Measurements from ENCODE around the gene AFMID. TPM values are rescaled to one million over a fixed set of nuclear protein-coding genes. Genes with fewer than 3 reads are reported as not detected.
A peak's percentile ranks its signal among the peaks of the same experiment; 100 is the strongest.

Gene AFMID
- total and polyA plus RNA-seq, 9 of the 15 experiments (the other 6 are each of a cell fraction or from before 2014, with no cell fraction given) = 62.1 to 188 (median 74.4) TPM

DNA sequence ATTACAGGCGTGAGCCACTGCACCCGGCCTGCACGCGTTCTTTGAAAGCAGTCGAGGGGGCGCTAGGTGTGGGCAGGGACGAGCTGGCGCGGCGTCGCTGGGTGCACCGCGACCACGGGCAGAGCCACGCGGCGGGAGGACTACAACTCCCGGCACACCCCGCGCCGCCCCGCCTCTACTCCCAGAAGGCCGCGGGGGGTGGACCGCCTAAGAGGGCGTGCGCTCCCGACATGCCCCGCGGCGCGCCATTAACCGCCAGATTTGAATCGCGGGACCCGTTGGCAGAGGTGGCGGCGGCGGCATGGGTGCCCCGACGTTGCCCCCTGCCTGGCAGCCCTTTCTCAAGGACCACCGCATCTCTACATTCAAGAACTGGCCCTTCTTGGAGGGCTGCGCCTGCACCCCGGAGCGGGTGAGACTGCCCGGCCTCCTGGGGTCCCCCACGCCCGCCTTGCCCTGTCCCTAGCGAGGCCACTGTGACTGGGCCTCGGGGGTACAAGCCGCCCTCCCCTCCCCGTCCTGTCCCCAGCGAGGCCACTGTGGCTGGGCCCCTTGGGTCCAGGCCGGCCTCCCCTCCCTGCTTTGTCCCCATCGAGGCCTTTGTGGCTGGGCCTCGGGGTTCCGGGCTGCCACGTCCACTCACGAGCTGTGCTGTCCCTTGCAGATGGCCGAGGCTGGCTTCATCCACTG is 27.0 kb downstream of the AFMID start, which contains the start of gene BIRC5 (continued):
- TF ChIP-seq SIN3A (IDR thresholded peaks at IDR 0.05; ENCODE audit: borderline replicate concordance in 2 of 2, control insufficient read depth in 1 of 2, low read depth in 2 of 2, low read length in 2 of 2) = peak; percentile 97 to 98
- no peak for TF ChIP-seq HEY1 (CRISPR knock-in tag; IDR thresholded peaks at IDR 0.05; ENCODE audit: borderline replicate concordance)
- TF ChIP-seq, protein P1, sequence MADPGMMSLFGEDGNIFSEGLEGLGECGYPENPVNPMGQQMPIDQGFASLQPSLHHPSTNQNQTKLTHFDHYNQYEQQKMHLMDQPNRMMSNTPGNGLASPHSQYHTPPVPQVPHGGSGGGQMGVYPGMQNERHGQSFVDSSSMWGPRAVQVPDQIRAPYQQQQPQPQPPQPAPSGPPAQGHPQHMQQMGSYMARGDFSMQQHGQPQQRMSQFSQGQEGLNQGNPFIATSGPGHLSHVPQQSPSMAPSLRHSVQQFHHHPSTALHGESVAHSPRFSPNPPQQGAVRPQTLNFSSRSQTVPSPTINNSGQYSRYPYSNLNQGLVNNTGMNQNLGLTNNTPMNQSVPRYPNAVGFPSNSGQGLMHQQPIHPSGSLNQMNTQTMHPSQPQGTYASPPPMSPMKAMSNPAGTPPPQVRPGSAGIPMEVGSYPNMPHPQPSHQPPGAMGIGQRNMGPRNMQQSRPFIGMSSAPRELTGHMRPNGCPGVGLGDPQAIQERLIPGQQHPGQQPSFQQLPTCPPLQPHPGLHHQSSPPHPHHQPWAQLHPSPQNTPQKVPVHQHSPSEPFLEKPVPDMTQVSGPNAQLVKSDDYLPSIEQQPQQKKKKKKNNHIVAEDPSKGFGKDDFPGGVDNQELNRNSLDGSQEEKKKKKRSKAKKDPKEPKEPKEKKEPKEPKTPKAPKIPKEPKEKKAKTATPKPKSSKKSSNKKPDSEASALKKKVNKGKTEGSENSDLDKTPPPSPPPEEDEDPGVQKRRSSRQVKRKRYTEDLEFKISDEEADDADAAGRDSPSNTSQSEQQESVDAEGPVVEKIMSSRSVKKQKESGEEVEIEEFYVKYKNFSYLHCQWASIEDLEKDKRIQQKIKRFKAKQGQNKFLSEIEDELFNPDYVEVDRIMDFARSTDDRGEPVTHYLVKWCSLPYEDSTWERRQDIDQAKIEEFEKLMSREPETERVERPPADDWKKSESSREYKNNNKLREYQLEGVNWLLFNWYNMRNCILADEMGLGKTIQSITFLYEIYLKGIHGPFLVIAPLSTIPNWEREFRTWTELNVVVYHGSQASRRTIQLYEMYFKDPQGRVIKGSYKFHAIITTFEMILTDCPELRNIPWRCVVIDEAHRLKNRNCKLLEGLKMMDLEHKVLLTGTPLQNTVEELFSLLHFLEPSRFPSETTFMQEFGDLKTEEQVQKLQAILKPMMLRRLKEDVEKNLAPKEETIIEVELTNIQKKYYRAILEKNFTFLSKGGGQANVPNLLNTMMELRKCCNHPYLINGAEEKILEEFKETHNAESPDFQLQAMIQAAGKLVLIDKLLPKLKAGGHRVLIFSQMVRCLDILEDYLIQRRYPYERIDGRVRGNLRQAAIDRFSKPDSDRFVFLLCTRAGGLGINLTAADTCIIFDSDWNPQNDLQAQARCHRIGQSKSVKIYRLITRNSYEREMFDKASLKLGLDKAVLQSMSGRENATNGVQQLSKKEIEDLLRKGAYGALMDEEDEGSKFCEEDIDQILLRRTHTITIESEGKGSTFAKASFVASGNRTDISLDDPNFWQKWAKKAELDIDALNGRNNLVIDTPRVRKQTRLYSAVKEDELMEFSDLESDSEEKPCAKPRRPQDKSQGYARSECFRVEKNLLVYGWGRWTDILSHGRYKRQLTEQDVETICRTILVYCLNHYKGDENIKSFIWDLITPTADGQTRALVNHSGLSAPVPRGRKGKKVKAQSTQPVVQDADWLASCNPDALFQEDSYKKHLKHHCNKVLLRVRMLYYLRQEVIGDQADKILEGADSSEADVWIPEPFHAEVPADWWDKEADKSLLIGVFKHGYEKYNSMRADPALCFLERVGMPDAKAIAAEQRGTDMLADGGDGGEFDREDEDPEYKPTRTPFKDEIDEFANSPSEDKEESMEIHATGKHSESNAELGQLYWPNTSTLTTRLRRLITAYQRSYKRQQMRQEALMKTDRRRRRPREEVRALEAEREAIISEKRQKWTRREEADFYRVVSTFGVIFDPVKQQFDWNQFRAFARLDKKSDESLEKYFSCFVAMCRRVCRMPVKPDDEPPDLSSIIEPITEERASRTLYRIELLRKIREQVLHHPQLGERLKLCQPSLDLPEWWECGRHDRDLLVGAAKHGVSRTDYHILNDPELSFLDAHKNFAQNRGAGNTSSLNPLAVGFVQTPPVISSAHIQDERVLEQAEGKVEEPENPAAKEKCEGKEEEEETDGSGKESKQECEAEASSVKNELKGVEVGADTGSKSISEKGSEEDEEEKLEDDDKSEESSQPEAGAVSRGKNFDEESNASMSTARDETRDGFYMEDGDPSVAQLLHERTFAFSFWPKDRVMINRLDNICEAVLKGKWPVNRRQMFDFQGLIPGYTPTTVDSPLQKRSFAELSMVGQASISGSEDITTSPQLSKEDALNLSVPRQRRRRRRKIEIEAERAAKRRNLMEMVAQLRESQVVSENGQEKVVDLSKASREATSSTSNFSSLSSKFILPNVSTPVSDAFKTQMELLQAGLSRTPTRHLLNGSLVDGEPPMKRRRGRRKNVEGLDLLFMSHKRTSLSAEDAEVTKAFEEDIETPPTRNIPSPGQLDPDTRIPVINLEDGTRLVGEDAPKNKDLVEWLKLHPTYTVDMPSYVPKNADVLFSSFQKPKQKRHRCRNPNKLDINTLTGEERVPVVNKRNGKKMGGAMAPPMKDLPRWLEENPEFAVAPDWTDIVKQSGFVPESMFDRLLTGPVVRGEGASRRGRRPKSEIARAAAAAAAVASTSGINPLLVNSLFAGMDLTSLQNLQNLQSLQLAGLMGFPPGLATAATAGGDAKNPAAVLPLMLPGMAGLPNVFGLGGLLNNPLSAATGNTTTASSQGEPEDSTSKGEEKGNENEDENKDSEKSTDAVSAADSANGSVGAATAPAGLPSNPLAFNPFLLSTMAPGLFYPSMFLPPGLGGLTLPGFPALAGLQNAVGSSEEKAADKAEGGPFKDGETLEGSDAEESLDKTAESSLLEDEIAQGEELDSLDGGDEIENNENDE (IDR thresholded peaks at IDR 0.05; ENCODE audit: low read depth, low read length) = no peak
- peak; percentile 84 for TF ChIP-seq POLR2A (conservative IDR thresholded peaks at IDR 0.05)
- no peak for TF ChIP-seq ZSCAN29 (IDR thresholded peaks at IDR 0.05)
- TF ChIP-seq ZBTB7A (IDR thresholded peaks at IDR 0.05; ENCODE audit: borderline replicate concordance, control insufficient read depth, low read depth, low read length) = peak; percentile 41; the same call in 1 of the 2 replicates
- TF ChIP-seq ZNF197 (CRISPR knock-in tag; IDR thresholded peaks at IDR 0.05; ENCODE audit: low read depth) = 0 out of 2 replicates have a peak, but pooled peaks have one; percentile 59
- TF ChIP-seq, protein P2, sequence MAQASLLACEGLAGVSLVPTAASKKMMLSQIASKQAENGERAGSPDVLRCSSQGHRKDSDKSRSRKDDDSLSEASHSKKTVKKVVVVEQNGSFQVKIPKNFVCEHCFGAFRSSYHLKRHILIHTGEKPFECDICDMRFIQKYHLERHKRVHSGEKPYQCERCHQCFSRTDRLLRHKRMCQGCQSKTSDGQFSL (CRISPR knock-in tag; IDR thresholded peaks at IDR 0.05) = peak; percentile 57; the same call in 1 of the 2 replicates
- TF ChIP-seq, protein P2 (tag; IDR thresholded peaks at IDR 0.05) = no peak
- TF ChIP-seq CBFB (CRISPR knock-in tag; IDR thresholded peaks at IDR 0.05) = no peak; the same call in none of the 2 replicates
- TF ChIP-seq JUND (IDR thresholded peaks at IDR 0.05; ENCODE audit: borderline replicate concordance, low read depth, low read length) = peak; percentile 42; the same call in 1 of the 2 replicates
- no peak for TF ChIP-seq JUND (tag; IDR thresholded peaks at IDR 0.05; ENCODE audit: borderline replicate concordance, low read depth, low read length)
- TF ChIP-seq TAF7 (tag; IDR thresholded peaks at IDR 0.05) = 0 out of 2 replicates have a peak, but pooled peaks have one; percentile 42
- TF ChIP-seq ZZZ3 (IDR thresholded peaks at IDR 0.05) = no peak
